HepG2 (cell line): ENCODE data around the gene FKBP14. TPM values are rescaled to one million over a fixed set of nuclear protein-coding genes. Genes with fewer than 3 reads are reported as not detected.
A peak's percentile ranks its signal among the peaks of the same experiment; 100 is the strongest.

Experiments
- DRAP1 ChIP-seq: IDR thresholded peaks from 2 replicates; pipeline ENCODE4 v1.6.1; 2016; ENCODE audit warnings: missing genetic modification reagents, missing compliant biosample characterization
- FOXA3 ChIP-seq: IDR thresholded peaks from 2 replicates; pipeline ENCODE4 v1.6.1; 2016; ENCODE audit warnings: missing genetic modification reagents, missing compliant biosample characterization
- FOXP4 ChIP-seq: sonication (generic); formaldehyde crosslinking; IDR thresholded peaks from 2 replicates; pipeline ENCODE4 v1.4.0; 2020; ENCODE audit warnings: missing genetic modification reagents
- GMEB2 ChIP-seq: IDR thresholded peaks from 2 replicates; pipeline ENCODE4 v1.6.1; 2016; ENCODE audit warnings: missing biosample characterization, missing genetic modification reagents, low read depth
- HOXA5 ChIP-seq: sonication (generic); formaldehyde crosslinking; IDR thresholded peaks from 2 replicates; pipeline ENCODE4 v1.4.0; 2020; ENCODE audit warnings: missing genetic modification reagents
- KDM4B ChIP-seq: sonication (generic); formaldehyde crosslinking; IDR thresholded peaks from 2 replicates; pipeline ENCODE4 v1.4.0; 2020; ENCODE audit warnings: missing genetic modification reagents
- KMT2A ChIP-seq: sonication (generic); formaldehyde crosslinking; IDR thresholded peaks from 2 replicates; pipeline ENCODE4 v1.4.0; 2020; ENCODE audit warnings: missing genetic modification reagents
- SP5 ChIP-seq: IDR thresholded peaks from 2 replicates; pipeline ENCODE4 v1.6.1; 2016; ENCODE audit warnings: low read depth, borderline replicate concordance
- TFDP1 ChIP-seq: IDR thresholded peaks from 2 replicates; pipeline ENCODE4 v1.6.1; 2016; ENCODE audit warnings: missing compliant biosample characterization, missing genetic modification reagents, borderline replicate concordance
- TOPORS ChIP-seq: sonication (generic); formaldehyde crosslinking; IDR thresholded peaks from 2 replicates; pipeline ENCODE4 v1.8.0; 2023; ENCODE audit warnings: mild to moderate bottlenecking, missing genetic modification reagents
- ZNF335 ChIP-seq: sonication (generic); formaldehyde crosslinking; IDR thresholded peaks from 2 replicates; pipeline ENCODE4 v1.4.0; 2020; ENCODE audit warnings: missing genetic modification reagents
- ZNF83 ChIP-seq: sonication (generic); formaldehyde crosslinking; IDR thresholded peaks from 2 replicates; pipeline ENCODE4 v1.4.0; 2020; ENCODE audit warnings: missing genetic modification reagents, mild to moderate bottlenecking, borderline replicate concordance
- polyA plus RNA-seq, 8 experiments: library from polyadenylated mRNA; depleted of rRNA in 3 of 8; stranded (reverse) in 7 of 8; unstranded in 1 of 8; fragments of >200 nt; fragmentation: Illumina TruSeq in 4 of 8; extraction: Trizol in 4 of 8; gene quantifications; 2 replicates each; pipeline versions ENCODE4 v1.2.1 to v1.2.3, GENCODE V29; 2011 to 2016; ENCODE audit warnings: low read depth in 4 of 8, missing spikeins in 1 of 8, mixed read lengths in 1 of 8; ENCODE audit not compliant: insufficient read depth in 1 of 8
- total RNA-seq, 5 experiments: library from RNA; depleted of rRNA; stranded (reverse); fragments of >200 nt; fragmentation: Illumina TruSeq; extraction: Trizol; gene quantifications; 2 replicates each; pipeline ENCODE4 v1.2.3, GENCODE V29; 2016; ENCODE audit warnings: low read depth in 1 of 5
- TF ChIP-seq, protein P1 (sequence below): sonication (generic); formaldehyde crosslinking; IDR thresholded peaks from 2 replicates; pipeline ENCODE4 v1.8.1; 2023; ENCODE audit warnings: mild to moderate bottlenecking, missing genetic modification reagents
- TF ChIP-seq, protein P2 (sequence below): sonication (generic); formaldehyde crosslinking; IDR thresholded peaks from 2 replicates; pipeline ENCODE4 v1.5.0; 2020; ENCODE audit warnings: missing genetic modification reagents
- TF ChIP-seq, protein P3 (sequence below): sonication (generic); formaldehyde crosslinking; IDR thresholded peaks from 2 replicates; pipeline ENCODE4 v1.8.0; 2022; ENCODE audit warnings: mild to moderate bottlenecking, missing genetic modification reagents
- TF ChIP-seq, protein P4 (sequence below): sonication (generic); formaldehyde crosslinking; IDR thresholded peaks from 2 replicates; pipeline ENCODE4 v1.5.1; 2020; ENCODE audit warnings: missing genetic modification reagents, mild to moderate bottlenecking, borderline replicate concordance

The FKBP14 gene
- total and polyA plus RNA-seq, 2 of the 13 experiments (the other 11 are each of a cell fraction or from before 2014, with no cell fraction given) = 20.0 to 32.3 TPM

- TF ChIP-seq, protein P1, sequence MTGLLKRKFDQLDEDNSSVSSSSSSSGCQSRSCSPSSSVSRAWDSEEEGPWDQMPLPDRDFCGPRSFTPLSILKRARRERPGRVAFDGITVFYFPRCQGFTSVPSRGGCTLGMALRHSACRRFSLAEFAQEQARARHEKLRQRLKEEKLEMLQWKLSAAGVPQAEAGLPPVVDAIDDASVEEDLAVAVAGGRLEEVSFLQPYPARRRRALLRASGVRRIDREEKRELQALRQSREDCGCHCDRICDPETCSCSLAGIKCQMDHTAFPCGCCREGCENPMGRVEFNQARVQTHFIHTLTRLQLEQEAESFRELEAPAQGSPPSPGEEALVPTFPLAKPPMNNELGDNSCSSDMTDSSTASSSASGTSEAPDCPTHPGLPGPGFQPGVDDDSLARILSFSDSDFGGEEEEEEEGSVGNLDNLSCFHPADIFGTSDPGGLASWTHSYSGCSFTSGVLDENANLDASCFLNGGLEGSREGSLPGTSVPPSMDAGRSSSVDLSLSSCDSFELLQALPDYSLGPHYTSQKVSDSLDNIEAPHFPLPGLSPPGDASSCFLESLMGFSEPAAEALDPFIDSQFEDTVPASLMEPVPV (CRISPR knock-in tag) = 0 out of 2 replicates have a peak, but pooled peaks have one; percentile 33
- TF ChIP-seq TOPORS (CRISPR knock-in tag) = 0 out of 2 replicates have a peak, but pooled peaks have one; percentile 37
- TF ChIP-seq FOXA3 (CRISPR knock-in tag) = peak; percentile 43; the same call in 1 of the 2 replicates
- TF ChIP-seq KDM4B (CRISPR knock-in tag) = no peak
- TF ChIP-seq HOXA5 = peak; percentile 62; the same call in 1 of the 2 replicates
- peak; percentile 57 for TF ChIP-seq FOXP4 (CRISPR knock-in tag)
- TF ChIP-seq DRAP1 (CRISPR knock-in tag) = peak; percentile 81
- TF ChIP-seq GMEB2 = no peak
- TF ChIP-seq KMT2A (CRISPR knock-in tag) = peak; percentile 78
- 0 out of 2 replicates have a peak, but pooled peaks have one; percentile 55 for TF ChIP-seq SP5 (CRISPR knock-in tag)
- no peak; the same call in 1 of the 2 replicates for TF ChIP-seq TFDP1
- TF ChIP-seq, protein P2, sequence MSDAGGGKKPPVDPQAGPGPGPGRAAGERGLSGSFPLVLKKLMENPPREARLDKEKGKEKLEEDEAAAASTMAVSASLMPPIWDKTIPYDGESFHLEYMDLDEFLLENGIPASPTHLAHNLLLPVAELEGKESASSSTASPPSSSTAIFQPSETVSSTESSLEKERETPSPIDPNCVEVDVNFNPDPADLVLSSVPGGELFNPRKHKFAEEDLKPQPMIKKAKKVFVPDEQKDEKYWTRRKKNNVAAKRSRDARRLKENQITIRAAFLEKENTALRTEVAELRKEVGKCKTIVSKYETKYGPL = 0 out of 2 replicates have a peak, but pooled peaks have one; percentile 11
- TF ChIP-seq, protein P3, sequence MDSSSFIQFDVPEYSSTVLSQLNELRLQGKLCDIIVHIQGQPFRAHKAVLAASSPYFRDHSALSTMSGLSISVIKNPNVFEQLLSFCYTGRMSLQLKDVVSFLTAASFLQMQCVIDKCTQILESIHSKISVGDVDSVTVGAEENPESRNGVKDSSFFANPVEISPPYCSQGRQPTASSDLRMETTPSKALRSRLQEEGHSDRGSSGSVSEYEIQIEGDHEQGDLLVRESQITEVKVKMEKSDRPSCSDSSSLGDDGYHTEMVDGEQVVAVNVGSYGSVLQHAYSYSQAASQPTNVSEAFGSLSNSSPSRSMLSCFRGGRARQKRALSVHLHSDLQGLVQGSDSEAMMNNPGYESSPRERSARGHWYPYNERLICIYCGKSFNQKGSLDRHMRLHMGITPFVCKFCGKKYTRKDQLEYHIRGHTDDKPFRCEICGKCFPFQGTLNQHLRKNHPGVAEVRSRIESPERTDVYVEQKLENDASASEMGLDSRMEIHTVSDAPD (CRISPR knock-in tag) = peak; percentile 59; the same call in 1 of the 2 replicates
- no peak for TF ChIP-seq ZNF335 (CRISPR knock-in tag)
- TF ChIP-seq ZNF83 (CRISPR knock-in tag) = no peak
- TF ChIP-seq, protein P4, sequence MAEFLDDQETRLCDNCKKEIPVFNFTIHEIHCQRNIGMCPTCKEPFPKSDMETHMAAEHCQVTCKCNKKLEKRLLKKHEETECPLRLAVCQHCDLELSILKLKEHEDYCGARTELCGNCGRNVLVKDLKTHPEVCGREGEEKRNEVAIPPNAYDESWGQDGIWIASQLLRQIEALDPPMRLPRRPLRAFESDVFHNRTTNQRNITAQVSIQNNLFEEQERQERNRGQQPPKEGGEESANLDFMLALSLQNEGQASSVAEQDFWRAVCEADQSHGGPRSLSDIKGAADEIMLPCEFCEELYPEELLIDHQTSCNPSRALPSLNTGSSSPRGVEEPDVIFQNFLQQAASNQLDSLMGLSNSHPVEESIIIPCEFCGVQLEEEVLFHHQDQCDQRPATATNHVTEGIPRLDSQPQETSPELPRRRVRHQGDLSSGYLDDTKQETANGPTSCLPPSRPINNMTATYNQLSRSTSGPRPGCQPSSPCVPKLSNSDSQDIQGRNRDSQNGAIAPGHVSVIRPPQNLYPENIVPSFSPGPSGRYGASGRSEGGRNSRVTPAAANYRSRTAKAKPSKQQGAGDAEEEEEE = no peak; the same call in 1 of the 2 replicates
Measured at GRCh38 chr7:30026229-30027064, at the start of gene FKBP14 (continued).
